Ovary (tissue), 10 donors: ENCODE measurements around the gene MXD4. TPM values are rescaled to one million over a fixed set of nuclear protein-coding genes. Genes with fewer than 3 reads are reported as not detected.

Experiments
- DNase-seq, 5 donors: peaks; one replicate each; pipeline ENCODE4 v3.0.0-alpha.2; 2019 to 2020
- H3K27ac ChIP-seq, 2 donors: fragments of 200-600 bp; one replicate each; pipeline versions ENCODE4 v1.5.1 to v1.8.0; 2019 to 2022
- H3K27me3 ChIP-seq: fragments of 200-600 bp; one replicate; pipeline ENCODE4 v1.8.0; 2022
- H3K36me3 ChIP-seq: fragments of 200-600 bp; sonication (generic); one replicate; pipeline ENCODE4 v1.5.1; 2019
- H3K4me1 ChIP-seq: one replicate; pipeline ENCODE4 v1.8.1; 2013; ENCODE audit warnings: mild to moderate bottlenecking, moderate library complexity; ENCODE audit not compliant: insufficient read depth
- H3K4me3 ChIP-seq: fragments of 200-600 bp; sonication (generic); one replicate; pipeline ENCODE4 v1.5.1; 2017
- H3K9me3 ChIP-seq, 2 donors: fragments of 200-600 bp in 1 of 2; sonication (generic) in 1 of 2; one replicate each; pipeline versions ENCODE4 v1.5.1 to v1.8.1; 2013 to 2019; ENCODE audit warnings: mild to moderate bottlenecking in 1 of 2, moderate library complexity in 1 of 2
- EP300 ChIP-seq: sonication (generic); formaldehyde crosslinking; IDR thresholded peaks from one replicate; pipeline ENCODE4 v1.6.1; 2017; ENCODE audit warnings: antibody characterized with exemption
- POLR2A ChIP-seq: fragments of 450-650 bp; IDR thresholded peaks from one replicate; pipeline ENCODE4 v1.6.1; 2017; ENCODE audit warnings: antibody characterized with exemption, mild to moderate bottlenecking, moderate library complexity
- WGBS, 3 donors: extraction: QIAGEN DNeasy Blood & Tissue Kit in 1 of 3; methylation state at CpG; one replicate each; pipeline versions ENCODE4 v1.1.5 to v1.1.7; 2013 to 2017; 5-methylcytosine and 5-hydroxymethylcytosine counted together
- intact Hi-C, 4 donors: fragments of 100-400 bp; cut with DNase I; formaldehyde crosslinking; loops; one replicate each; pipeline versions ENCODE4 v1.11.0 to v1.15.1; 2022 to 2023
- long read RNA-seq, 3 donors: library from polyadenylated mRNA in 2 of 3; unstranded in 2 of 3; transcript quantifications; one replicate each; pipeline ENCODE4 v2.0.0 and lab custom pipeline, GENCODE V29; 2021 to 2026
- polyA plus RNA-seq, 2 donors: library from polyadenylated mRNA; stranded (reverse); fragments of 200-250 nt in 1 of 2; fragments of 350-450 nt in 1 of 2; fragmentation: Illumina TruSeq in 1 of 2; extraction: RNeasy Lipid Tissue Mini Kit (QIAGEN cat#74804) in 1 of 2; gene quantifications; one replicate each; pipeline ENCODE4 v1.2.3, GENCODE V29; 2013 to 2014
- total RNA-seq, 7 donors: library from RNA; depleted of rRNA in 2 of 7; stranded (reverse); fragments of >200 nt in 2 of 7; fragmentation: NEBNext Ultra II Directional in 3 of 7; extraction: Animal tissue kit (Norgen Biotek cat#: 25700) in 3 of 7; gene quantifications; one replicate each; pipeline versions ENCODE4 v1.1.0 to v1.2.4, GENCODE V29; 2016 to 2023
- TF ChIP-seq, protein P1 (sequence below), 3 donors: fragments of 450-650 bp in 2 of 3; fragments of 200-600 bp in 1 of 3; IDR thresholded peaks; one replicate each; pipeline versions ENCODE4 v1.5.1 to v1.8.0; 2016 to 2022; ENCODE audit warnings: antibody characterized with exemption in 3 of 3, mild to moderate bottlenecking in 1 of 3
- donor health status: DM: no; HTN: no; CAD: no; lungs with moderate emphysema.
- donor health status: DM: no; HTN: no; CAD: no.
- donor health status: Bipolar disorder and iron deficiency.
- donor health status: DM: yes; HTN: yes; CAD: no.
- donor health status: DM: no; HTN: no; CAD: no.
- donor health status: DM: yes; HTN: yes; CAD: no.

Gene MXD4, protein sequence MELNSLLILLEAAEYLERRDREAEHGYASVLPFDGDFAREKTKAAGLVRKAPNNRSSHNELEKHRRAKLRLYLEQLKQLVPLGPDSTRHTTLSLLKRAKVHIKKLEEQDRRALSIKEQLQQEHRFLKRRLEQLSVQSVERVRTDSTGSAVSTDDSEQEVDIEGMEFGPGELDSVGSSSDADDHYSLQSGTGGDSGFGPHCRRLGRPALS
- total RNA-seq (10 to 100 TPM; 22.3 to 51.4 (median 35.3) TPM), polyA plus RNA-seq (10 to 100 TPM; 10.3 to 41.5 TPM)
- long read RNA-seq, donor 1, full-length matches to known transcripts, result 7 of 48 reads
- long read RNA-seq, donor 1, partial matches to known transcripts, result 2 of 48 reads
- long read RNA-seq, donor 1, other reads (novel, unspliced or antisense), result 39 of 48 reads
- long read RNA-seq, donor 2, full-length matches to known transcripts, result 66 of 66 reads
- long read RNA-seq, donor 2, partial matches to known transcripts, result 0 of 66 reads
- long read RNA-seq, donor 2, other reads (novel, unspliced or antisense), result 0 of 66 reads
- long read RNA-seq, donor 3, full-length matches to known transcripts, result 138 of 205 reads
- long read RNA-seq, donor 3, partial matches to known transcripts, result 7 of 205 reads
- long read RNA-seq, donor 3, other reads (novel, unspliced or antisense), result 60 of 205 reads

DNA sequence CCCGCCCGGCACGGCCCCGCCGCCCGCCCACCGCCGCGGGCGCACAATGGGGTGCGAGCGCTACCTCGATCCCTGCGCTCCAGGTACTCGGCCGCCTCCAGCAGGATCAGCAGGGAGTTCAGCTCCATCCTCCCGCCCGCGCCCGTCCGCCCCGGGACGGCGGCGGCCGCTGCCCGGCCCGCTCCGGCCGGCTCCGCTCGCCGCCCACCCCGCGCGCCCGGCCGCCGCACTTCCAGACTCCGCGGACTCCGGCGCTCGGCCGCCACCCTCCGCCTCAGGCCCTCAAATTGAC, at the start of gene MXD4:
Gene MXD4, minus strand, starts transcription at position 257 of the 292 bp plus-strand sequence. Its CDS starts 129 bp downstream, at position 128.
- 0 to 1% (median 0%) methylated on average over 25 to 46 of the region's 46 CpGs for WGBS, 3 donors
- peaks cover 15% of the 10 kb centered on the region for H3K4me1 ChIP-seq
- intact Hi-C loops, result loop anchor here in 2 of 4 donors (5.0 to 10.0 kb wide), 4 partner anchors 153 to 581 kb away; partner anchors contain the start of genes ADD1 (in 1 of the 2), CFAP99 (in 1 of the 2), FAM193A (in 1 of the 2) and RNF4 (in 1 of the 2)

DNA sequence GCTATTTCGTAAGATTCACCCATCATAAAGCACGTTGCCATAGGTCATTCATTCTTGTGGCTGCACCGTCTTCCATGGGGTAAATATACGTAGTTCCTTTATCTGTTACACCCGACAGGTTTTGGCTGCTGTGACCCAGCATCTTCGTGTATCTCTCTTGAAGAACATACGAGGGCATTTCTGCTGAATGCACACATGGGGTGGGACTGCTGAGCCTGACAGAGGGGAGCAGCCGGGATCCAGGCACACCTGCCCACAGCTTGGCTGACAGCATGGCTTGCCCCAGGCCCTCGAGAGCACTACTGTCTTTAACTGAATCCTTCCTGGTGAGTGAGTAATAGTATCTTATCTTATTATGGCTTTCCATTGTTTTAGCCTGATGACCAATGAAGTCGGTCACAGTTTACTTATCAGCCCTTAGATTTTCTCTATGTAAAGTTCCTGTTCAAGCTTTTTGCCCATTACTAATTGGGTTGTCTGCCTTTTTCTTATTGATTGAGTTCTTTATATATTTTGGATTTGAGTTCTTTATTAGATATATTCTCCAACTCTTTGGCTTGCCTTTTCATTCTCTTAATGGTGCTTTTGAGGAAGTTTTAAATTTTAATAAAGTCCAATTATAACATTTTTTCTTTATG, 45.0 kb upstream of the MXD4 start:
- Histone ChIP-seq H3K27ac (no peak overlapping the region), H3K36me3 (no peaks in the 10 kb centered on the region), H3K4me1 (no peaks in the 10 kb centered on the region), H3K27me3 (no peaks in the 10 kb centered on the region), H3K9me3 (no peaks in the 10 kb centered on the region), H3K4me3 (no peak overlapping the region)
- WGBS, 3 donors, result 89 to 94% (median 93%) methylated on average over 10 of the region's 10 CpGs
- intact Hi-C loops, result no loop called here
- TF ChIP-seq EP300 (no peak), POLR2A (no peak)
- TF ChIP-seq, protein P1, sequence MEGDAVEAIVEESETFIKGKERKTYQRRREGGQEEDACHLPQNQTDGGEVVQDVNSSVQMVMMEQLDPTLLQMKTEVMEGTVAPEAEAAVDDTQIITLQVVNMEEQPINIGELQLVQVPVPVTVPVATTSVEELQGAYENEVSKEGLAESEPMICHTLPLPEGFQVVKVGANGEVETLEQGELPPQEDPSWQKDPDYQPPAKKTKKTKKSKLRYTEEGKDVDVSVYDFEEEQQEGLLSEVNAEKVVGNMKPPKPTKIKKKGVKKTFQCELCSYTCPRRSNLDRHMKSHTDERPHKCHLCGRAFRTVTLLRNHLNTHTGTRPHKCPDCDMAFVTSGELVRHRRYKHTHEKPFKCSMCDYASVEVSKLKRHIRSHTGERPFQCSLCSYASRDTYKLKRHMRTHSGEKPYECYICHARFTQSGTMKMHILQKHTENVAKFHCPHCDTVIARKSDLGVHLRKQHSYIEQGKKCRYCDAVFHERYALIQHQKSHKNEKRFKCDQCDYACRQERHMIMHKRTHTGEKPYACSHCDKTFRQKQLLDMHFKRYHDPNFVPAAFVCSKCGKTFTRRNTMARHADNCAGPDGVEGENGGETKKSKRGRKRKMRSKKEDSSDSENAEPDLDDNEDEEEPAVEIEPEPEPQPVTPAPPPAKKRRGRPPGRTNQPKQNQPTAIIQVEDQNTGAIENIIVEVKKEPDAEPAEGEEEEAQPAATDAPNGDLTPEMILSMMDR (IDR thresholded peaks at IDR 0.05), result no peak
- DNase-seq, result no peak

More for the DNA sequence above, at the start of gene MXD4:
- Histone ChIP-seq H3K27me3 (no peaks in the 10 kb centered on the region), H3K36me3 (no peaks in the 10 kb centered on the region), H3K27ac (peak within 1 kb of the TSS; percentile 89 to 97), H3K9me3 (no peaks in the 10 kb centered on the region), H3K4me3 (peak within 1 kb of the TSS; percentile 93)
- TF ChIP-seq, protein P1 (IDR thresholded peaks at IDR 0.05), result no peak
- TF ChIP-seq EP300 (no peak), POLR2A (no peak)
- no peak for DNase-seq

DNA sequence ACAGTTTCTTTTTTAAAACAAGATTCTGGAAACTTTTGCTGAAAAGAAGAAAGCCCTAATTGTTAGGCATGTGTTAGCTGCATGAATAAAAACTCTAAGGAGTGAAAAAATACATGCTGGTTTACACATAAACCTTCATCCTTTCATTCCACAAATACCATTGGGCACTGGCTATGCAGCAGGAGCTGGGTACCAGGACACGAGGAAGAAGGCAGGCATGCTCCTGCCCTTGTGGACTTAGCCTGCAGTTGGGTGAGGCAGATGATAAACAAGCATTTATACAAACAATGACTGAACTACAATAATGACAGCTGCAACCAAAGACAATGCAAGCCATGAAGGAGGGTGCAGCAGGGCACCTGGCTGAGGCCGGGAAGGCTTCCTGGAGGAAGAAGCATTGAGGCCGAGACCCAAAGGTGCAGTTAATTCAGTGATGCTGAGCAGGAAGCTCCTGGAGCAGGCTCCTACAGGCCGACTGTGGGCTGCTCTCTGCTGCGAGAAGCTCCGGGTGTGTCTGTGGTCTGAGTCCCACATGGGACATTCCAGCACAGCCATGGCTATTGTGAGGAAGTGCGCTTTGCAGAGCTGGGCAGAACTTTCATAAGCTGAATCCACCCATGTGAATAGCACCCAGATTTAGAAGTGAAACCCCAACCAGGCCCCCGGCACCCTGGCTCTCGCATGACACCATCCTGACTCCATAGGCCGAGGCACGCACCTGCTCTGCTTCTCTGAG, 44.0 kb upstream of the MXD4 start:
- H3K36me3 ChIP-seq, result no peaks in the 10 kb centered on the region
- H3K4me1 ChIP-seq, result no peaks in the 10 kb centered on the region
- TF ChIP-seq POLR2A (no peak), EP300 (no peak)
- TF ChIP-seq, protein P1 (IDR thresholded peaks at IDR 0.05), result no peak
- no peaks in the 10 kb centered on the region for H3K9me3 ChIP-seq
- H3K27me3 ChIP-seq, result no peaks in the 10 kb centered on the region
- WGBS, 3 donors, result 87 to 90% (median 88%) methylated on average over 11 of the region's 11 CpGs
- H3K27ac ChIP-seq, result no peak overlapping the region
- DNase-seq, result no peak
- intact Hi-C loops, result no loop called here
- no peak overlapping the region for H3K4me3 ChIP-seq

DNA sequence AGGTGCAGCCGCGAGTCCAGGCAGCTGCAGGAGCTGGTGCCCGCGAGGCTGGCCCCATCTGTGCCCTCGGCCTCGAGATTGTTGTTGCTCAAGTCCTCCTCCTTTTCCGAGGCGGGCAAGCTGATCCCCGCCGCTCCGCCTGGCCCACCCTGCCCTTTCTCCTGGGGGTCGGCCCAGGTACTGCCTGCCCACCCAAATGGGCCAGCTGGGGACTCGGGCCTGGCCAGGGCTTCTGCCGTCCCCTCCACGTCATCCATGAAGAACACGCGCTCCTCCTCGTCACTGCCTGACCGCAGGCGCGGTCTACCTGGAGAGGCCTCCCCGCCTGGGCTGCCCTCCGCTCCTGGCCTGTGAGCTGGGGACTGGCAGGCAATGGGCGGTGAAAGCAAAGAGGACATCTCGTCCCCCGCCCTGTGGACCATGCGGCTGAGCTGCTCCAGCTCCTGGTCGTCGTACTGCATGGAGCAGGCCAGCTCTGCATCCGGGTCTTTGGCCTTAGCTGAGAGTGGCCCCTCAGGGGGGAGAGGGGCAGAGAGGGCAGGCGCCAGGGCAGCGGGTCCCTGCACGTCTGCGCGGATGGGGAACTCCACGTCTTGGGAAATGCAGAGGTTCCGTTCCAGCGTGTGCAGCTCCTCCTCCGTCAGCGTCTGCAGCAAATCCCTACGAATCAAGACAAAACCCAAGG, 43.1 kb upstream of the MXD4 start:
- Histone ChIP-seq H3K27ac (no peak overlapping the region), H3K27me3 (no peaks in the 10 kb centered on the region), H3K9me3 (no peaks in the 10 kb centered on the region), H3K4me1 (no peaks in the 10 kb centered on the region), H3K4me3 (no peak overlapping the region), H3K36me3 (no peaks in the 10 kb centered on the region)
- intact Hi-C loops, result no loop called here
- WGBS, 3 donors, result 86 to 90% (median 88%) methylated on average over 41 of the region's 41 CpGs
- no peak for DNase-seq
- TF ChIP-seq POLR2A (no peak), EP300 (no peak)
- TF ChIP-seq, protein P1 (IDR thresholded peaks at IDR 0.05), result no peak
